GM12872 (cell line): ENCODE results near the gene CBFA2T2.

Experiments used
- CTCF ChIP-seq: IDR thresholded peaks from 3 replicates; pipeline ENCODE4 v1.5.1; 2011; ENCODE audit warnings: low read depth, mild to moderate bottlenecking, low read length, moderate library complexity; ENCODE audit not compliant: insufficient read depth

Gene CBFA2T2

GRCh38 chr20:33644313-33645071 lies 154.6 kb downstream of the CBFA2T2 start:
- no peak for TF ChIP-seq CTCF

GRCh38 chr20:33645072-33645358 lies 155.1 kb downstream of the CBFA2T2 start:
- no peak for TF ChIP-seq CTCF

GRCh38 chr20:33645396-33645795 lies 155.5 kb downstream of the CBFA2T2 start:
- TF ChIP-seq CTCF: no peak

- TF ChIP-seq CTCF: no peak
Observed at GRCh38 chr20:33646191-33646590, 156.3 kb downstream of the CBFA2T2 start.

GRCh38 chr20:33647603-33648395 lies 157.9 kb downstream of the CBFA2T2 start:
- TF ChIP-seq CTCF: no peak

- no peak for TF ChIP-seq CTCF
Observed at GRCh38 chr20:33648396-33649004, 158.6 kb downstream of the CBFA2T2 start.

- no peak for TF ChIP-seq CTCF
Observed at GRCh38 chr20:33649201-33649681, 159.3 kb downstream of the CBFA2T2 start.
